ENCODE results near the gene IL12RB2.
"Not testable (repeated sequence)": the region's sequence is repeated elsewhere in the genome, so short reads cannot be mapped to it uniquely, and the experiment has no call there.

IL12RB2 gene

DNA sequence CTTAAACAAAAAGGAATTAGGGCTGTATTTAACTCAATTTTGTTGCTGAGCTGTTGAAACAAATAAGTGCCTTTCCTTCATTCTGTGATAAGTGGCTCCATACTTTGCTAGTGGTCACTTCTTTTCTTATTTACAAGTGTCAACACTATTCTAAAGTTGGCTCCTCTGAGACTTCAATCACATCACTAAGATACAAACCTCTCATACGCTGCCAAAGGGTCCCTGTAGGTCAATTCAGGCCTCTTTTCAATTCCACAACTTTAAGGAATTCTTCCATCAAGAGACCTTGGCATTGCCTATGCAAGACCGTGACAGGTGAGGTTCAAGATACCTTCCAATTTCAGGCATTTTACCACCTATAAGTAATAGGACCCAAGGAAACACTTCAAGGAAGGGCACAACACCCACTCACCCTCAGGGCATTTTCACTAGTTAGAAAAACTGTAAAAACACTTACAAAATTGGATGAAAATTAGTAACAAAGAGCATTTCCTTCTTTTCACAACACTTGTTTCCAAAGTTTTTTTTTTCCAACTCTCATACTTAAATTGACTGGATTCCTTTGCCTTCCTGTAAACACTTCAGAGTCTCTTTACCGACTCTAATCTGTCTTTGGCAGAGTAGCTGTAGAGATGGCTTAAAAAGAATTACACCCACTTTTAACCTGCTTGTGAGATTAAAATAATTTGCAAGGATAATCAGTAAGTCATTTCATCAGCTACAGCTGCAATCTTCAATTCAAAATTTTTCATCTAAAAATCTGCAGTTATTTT, 98.0 kb downstream of the IL12RB2 start:
- no peaks in the 10 kb centered on the region for H3K4me1 ChIP-seq (ENCODE audit: control insufficient read depth, insufficient read depth, low read length)
- WGBS, 2 experiments, result 94 to 95% methylated on average over 3 of the region's 3 CpGs

DNA sequence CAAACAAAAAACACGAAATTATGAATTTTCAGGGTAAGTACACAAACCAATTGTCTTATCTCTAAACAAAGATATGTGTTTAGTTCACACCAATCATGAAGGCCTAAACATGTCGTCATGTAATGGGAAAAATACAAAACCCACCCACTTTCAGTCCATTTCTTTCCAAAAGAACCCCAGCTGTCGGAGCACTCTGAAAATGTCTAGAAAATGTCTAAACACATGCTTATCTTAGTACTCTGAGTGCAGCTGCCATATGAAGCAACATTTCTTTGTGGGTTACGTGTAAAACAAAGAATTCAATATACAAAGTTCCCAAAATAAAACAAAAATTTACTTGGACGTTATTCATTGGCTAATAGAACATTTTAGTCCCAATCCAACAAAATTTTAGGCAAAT, 99.8 kb downstream of the IL12RB2 start:
- H3K36me3 ChIP-seq (ENCODE audit: control insufficient read depth, insufficient read depth, low read length), result no peaks in the 10 kb centered on the region
- H3K27me3 ChIP-seq (ENCODE audit: control insufficient read depth, insufficient read depth, low read length, poor library complexity, severe bottlenecking), result no peaks in the 10 kb centered on the region
- 93 to 94% methylated on average over 5 of the region's 5 CpGs for WGBS, 2 experiments
- no peaks in the 10 kb centered on the region for H3K9me3 ChIP-seq (ENCODE audit: control insufficient read depth, low read length)
- H3K4me1 ChIP-seq (ENCODE audit: control insufficient read depth, insufficient read depth, low read length), result no peaks in the 10 kb centered on the region
- no peak overlapping the region for H3K4me3 ChIP-seq (ENCODE audit: insufficient read depth, low read depth, low read length)
- H3K27ac ChIP-seq (ENCODE audit: insufficient read depth, low read depth, low read length, poor library complexity, severe bottlenecking), result no peak overlapping the region

More for the DNA sequence above, 98.0 kb downstream of the IL12RB2 start:
- no peak overlapping the region for H3K4me3 ChIP-seq (ENCODE audit: insufficient read depth, low read depth, low read length)
- H3K27me3 ChIP-seq (ENCODE audit: control insufficient read depth, insufficient read depth, low read length, poor library complexity, severe bottlenecking), result no peaks in the 10 kb centered on the region
- no peaks in the 10 kb centered on the region for H3K9me3 ChIP-seq (ENCODE audit: control insufficient read depth, low read length)
- no peak overlapping the region for H3K27ac ChIP-seq (ENCODE audit: insufficient read depth, low read depth, low read length, poor library complexity, severe bottlenecking)
- no peaks in the 10 kb centered on the region for H3K36me3 ChIP-seq (ENCODE audit: control insufficient read depth, insufficient read depth, low read length)

DNA sequence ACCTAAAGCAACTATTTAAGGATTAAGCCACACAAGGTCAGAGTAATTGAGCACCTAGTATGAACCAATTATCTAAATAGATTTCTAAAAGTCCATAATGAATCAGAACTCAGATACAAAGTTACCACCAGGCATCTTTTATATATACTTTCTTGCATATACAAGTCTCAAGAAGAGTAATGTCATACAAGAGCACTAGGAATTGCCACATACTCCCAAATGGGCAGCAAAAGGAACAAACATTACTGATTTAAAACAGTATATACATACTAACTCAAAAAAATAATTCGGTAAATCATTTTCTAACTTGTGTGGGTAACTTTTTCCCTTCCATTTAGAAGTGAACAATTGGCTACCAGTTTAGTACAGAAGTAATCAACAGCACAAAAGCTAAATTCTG, 100.5 kb downstream of the IL12RB2 start:
- Histone ChIP-seq H3K36me3 (ENCODE audit: control insufficient read depth, insufficient read depth, low read length) (peaks cover 3% of the 10 kb centered on the region), H3K4me3 (ENCODE audit: insufficient read depth, low read depth, low read length) (no peak overlapping the region), H3K4me1 (ENCODE audit: control insufficient read depth, insufficient read depth, low read length) (no peaks in the 10 kb centered on the region), H3K27me3 (ENCODE audit: control insufficient read depth, insufficient read depth, low read length, poor library complexity, severe bottlenecking) (no peaks in the 10 kb centered on the region), H3K27ac (ENCODE audit: insufficient read depth, low read depth, low read length, poor library complexity, severe bottlenecking) (no peak overlapping the region), H3K9me3 (ENCODE audit: control insufficient read depth, low read length) (no peaks in the 10 kb centered on the region)
- WGBS, 2 experiments, result 100% methylated on average over 1 of the region's 1 CpG; no CpG with 5 or more reads in 1 of the 2 experiments

DNA sequence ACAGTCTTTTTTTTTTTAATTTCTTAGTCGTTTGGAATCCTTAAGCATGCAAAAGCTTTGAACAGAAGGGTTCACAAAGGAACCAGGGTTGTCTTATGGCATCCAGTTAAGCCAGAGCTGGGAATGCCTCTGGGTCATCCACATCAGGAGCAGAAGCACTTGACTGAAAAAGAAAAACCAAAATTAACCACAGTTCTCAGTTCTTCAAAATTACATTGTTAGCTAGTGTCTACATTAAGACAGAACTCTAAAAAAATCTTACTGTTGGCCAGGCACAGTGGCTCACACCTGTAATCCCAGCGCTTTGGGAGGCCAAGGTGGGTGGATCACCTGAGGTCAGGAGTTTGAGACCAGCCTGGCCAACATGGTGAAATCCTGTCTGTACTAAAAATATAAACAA, 105.4 kb downstream of the IL12RB2 start:
- H3K27me3 ChIP-seq (ENCODE audit: control insufficient read depth, insufficient read depth, low read length, poor library complexity, severe bottlenecking); H3K4me1 ChIP-seq (ENCODE audit: control insufficient read depth, insufficient read depth, low read length); H3K9me3 ChIP-seq (ENCODE audit: control insufficient read depth, low read length); H3K27ac ChIP-seq (ENCODE audit: insufficient read depth, low read depth, low read length, poor library complexity, severe bottlenecking); H3K4me3 ChIP-seq (ENCODE audit: insufficient read depth, low read depth, low read length): not testable (repeated sequence)
- WGBS, 2 experiments, result 84 to 90% methylated on average over 2 of the region's 2 CpGs
- peaks cover 41% of the 10 kb centered on the region for H3K36me3 ChIP-seq (ENCODE audit: control insufficient read depth, insufficient read depth, low read length)

DNA sequence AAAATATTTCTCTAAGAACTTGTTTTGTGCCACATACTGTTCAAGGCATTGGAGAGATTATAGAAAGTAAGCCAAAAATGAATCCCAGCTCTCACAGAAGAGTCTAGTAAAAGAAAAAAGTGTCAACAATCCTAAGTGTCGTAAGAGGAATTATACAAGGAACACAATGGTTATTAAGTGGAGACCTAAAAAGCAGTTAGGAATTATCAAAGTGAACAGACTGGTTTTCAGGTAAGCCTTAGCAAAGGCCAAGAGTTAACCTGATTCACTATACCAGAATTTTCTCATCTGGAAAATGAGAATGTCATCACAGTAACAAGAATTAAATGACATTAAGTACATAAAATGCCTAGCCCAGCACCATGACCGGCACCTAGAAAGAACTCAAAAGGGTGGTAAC, 106.9 kb downstream of the IL12RB2 start:
- Histone ChIP-seq H3K4me1 (ENCODE audit: control insufficient read depth, insufficient read depth, low read length) (no peaks in the 10 kb centered on the region), H3K4me3 (ENCODE audit: insufficient read depth, low read depth, low read length) (no peak overlapping the region), H3K36me3 (ENCODE audit: control insufficient read depth, insufficient read depth, low read length) (peaks cover 48% of the 10 kb centered on the region), H3K27me3 (ENCODE audit: control insufficient read depth, insufficient read depth, low read length, poor library complexity, severe bottlenecking) (no peaks in the 10 kb centered on the region), H3K27ac (ENCODE audit: insufficient read depth, low read depth, low read length, poor library complexity, severe bottlenecking) (no peak overlapping the region), H3K9me3 (ENCODE audit: control insufficient read depth, low read length) (no peaks in the 10 kb centered on the region)
- WGBS, 2 experiments, result 93 to 95% methylated on average over 2 of the region's 2 CpGs

DNA sequence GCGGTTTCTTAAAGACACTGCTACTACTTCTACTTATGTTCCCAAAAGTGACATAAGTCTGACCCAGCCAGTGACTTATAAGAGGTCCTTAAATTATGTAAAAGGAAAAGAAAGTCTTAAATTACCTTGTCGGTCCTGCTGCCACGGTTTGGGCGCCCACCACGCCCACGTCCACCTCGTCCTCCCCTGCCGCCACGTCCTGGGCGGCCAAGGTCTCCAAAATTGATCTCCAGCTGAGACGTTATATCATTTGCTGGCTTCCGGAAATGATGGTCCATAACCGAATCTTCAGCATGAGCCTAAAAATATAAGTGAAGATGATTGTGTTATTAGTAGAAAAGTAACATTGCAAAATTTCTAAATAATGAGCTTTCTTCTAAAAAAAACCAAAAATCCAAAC, 107.4 kb downstream of the IL12RB2 start:
- H3K27me3 ChIP-seq (ENCODE audit: control insufficient read depth, insufficient read depth, low read length, poor library complexity, severe bottlenecking), result no peaks in the 10 kb centered on the region
- H3K4me1 ChIP-seq (ENCODE audit: control insufficient read depth, insufficient read depth, low read length), result no peaks in the 10 kb centered on the region
- no peaks in the 10 kb centered on the region for H3K9me3 ChIP-seq (ENCODE audit: control insufficient read depth, low read length)
- peaks cover 48% of the 10 kb centered on the region for H3K36me3 ChIP-seq (ENCODE audit: control insufficient read depth, insufficient read depth, low read length)
- WGBS, 2 experiments, result 93 to 97% methylated on average over 10 to 13 of the region's 13 CpGs
- H3K4me3 ChIP-seq (ENCODE audit: insufficient read depth, low read depth, low read length), result no peak overlapping the region
- H3K27ac ChIP-seq (ENCODE audit: insufficient read depth, low read depth, low read length, poor library complexity, severe bottlenecking), result no peak overlapping the region

DNA sequence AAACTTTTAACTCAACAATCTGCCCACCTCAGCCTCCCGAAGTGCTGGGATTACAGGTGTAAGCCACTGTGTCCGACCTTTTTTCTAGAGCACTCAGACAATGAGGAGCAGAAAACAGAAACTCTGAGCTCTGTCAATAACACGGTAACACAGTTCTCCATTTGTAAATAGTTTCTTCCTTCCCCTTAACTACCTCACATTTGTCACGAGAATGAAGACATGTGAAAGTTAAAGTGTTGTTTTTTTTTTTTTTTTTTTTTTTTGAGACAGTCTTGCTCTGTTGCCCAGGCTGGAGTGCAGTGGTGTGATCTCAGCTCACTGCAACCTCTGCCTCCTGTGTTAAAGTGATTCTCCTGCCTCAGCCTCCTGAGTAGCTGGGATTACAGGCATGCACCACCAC, 110.1 kb downstream of the IL12RB2 start:
- H3K9me3 ChIP-seq (ENCODE audit: control insufficient read depth, low read length); H3K4me1 ChIP-seq (ENCODE audit: control insufficient read depth, insufficient read depth, low read length); H3K27me3 ChIP-seq (ENCODE audit: control insufficient read depth, insufficient read depth, low read length, poor library complexity, severe bottlenecking); H3K4me3 ChIP-seq (ENCODE audit: insufficient read depth, low read depth, low read length); H3K27ac ChIP-seq (ENCODE audit: insufficient read depth, low read depth, low read length, poor library complexity, severe bottlenecking): not testable (repeated sequence)
- WGBS, 2 experiments, result 87 to 91% methylated on average over 3 of the region's 4 CpGs
- peaks cover 62% of the 10 kb centered on the region for H3K36me3 ChIP-seq (ENCODE audit: control insufficient read depth, insufficient read depth, low read length)

DNA sequence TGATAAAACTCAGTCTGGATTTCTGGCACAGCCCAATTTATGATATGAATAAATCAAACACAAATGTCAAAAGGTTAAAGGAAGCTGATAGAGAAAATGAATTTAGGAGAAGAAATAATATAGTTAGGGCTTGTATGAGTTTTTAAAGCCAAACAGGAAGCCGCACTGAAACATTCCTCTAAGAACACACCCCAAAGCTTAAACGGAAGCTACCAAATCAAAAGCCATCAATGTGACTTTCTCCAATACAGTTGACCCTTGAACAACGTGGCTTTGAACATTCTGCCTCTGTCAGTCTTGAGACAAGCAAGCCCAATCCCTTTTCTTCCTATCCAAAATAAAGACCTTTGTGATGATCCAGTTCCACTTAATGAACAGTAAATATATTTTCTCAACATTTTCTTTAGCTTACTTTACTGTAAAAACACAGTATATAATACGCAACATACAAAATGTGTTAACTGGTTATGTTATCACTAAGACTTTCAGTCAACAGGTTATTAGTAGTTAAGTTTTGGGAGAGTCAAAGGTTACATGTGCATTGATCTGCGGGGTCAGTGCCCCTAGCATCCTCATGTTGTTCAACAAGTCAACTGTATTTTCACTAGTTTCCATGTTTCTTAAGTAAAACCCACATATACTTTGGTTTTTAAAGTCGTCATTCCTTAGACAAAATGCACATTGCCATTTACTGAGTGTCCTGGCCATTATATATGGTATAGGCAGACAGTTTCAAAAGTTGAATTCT, 111.3 kb downstream of the IL12RB2 start:
- H3K9me3 ChIP-seq (ENCODE audit: control insufficient read depth, low read length), result no peaks in the 10 kb centered on the region
- WGBS, 2 experiments, result 94 to 96% methylated on average over 5 to 6 of the region's 6 CpGs
- H3K4me3 ChIP-seq (ENCODE audit: insufficient read depth, low read depth, low read length), result no peak overlapping the region
- H3K27me3 ChIP-seq (ENCODE audit: control insufficient read depth, insufficient read depth, low read length, poor library complexity, severe bottlenecking), result no peaks in the 10 kb centered on the region
- peaks cover 56% of the 10 kb centered on the region for H3K36me3 ChIP-seq (ENCODE audit: control insufficient read depth, insufficient read depth, low read length)
- no peaks in the 10 kb centered on the region for H3K4me1 ChIP-seq (ENCODE audit: control insufficient read depth, insufficient read depth, low read length)
- H3K27ac ChIP-seq (ENCODE audit: insufficient read depth, low read depth, low read length, poor library complexity, severe bottlenecking), result no peak overlapping the region

DNA sequence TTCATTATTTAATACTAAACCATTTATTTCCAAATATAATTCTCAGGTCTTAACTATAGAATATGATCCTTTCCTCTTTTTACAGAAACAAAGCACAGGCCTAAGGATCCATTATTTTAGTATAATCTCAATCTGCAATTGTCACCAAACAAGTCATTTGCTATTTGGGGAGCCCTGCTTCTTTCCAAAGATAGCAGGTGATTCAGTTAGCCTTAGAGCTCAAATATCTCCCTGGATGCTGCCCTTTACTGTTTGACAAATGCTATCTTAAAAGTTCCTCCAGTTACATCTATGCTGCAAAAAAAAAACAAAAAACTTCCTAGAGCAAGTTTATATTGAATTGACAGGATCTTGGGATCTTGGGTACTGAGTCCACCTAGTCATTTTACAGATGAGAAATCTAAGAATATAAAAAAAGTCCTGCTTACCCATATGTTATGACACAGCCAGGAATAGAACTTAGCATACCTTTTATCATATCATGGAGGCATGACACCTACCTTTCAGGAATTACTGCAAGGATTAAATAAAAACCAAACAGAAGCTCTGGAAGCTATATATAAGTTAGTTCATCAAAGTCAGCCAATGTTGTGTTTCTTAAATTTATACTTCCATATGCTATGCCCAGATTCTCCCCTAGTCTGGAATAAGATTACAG, 113.3 kb downstream of the IL12RB2 start:
- no peak overlapping the region for H3K27ac ChIP-seq (ENCODE audit: insufficient read depth, low read depth, low read length, poor library complexity, severe bottlenecking)

DNA sequence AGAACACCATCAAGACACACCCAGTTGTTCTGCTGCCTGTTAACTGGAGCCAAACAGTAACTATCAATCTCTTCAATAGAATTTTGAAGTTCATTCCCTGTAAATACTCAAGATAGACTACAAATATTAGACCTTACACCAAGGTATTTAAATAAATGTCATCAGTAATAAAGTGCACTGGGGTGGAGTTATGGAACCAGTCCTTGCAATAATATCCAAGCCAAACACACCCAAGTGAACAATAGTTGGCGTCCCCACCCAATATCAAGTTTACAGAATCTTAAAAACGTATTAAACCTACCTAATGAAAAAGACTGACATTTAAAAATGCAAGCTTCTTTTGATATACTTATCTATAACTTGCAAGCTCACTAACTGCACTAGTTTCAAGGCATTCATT, 119.8 kb downstream of the IL12RB2 start:
- no peak overlapping the region for H3K27ac ChIP-seq (ENCODE audit: insufficient read depth, low read depth, low read length, poor library complexity, severe bottlenecking)
- H3K36me3 ChIP-seq (ENCODE audit: control insufficient read depth, insufficient read depth, low read length), result peaks cover 22% of the 10 kb centered on the region
- 26 to 32% methylated on average over 2 of the region's 2 CpGs for WGBS, 2 experiments

More for the DNA sequence above, 113.3 kb downstream of the IL12RB2 start:
- H3K27me3 ChIP-seq (ENCODE audit: control insufficient read depth, insufficient read depth, low read length, poor library complexity, severe bottlenecking), result no peaks in the 10 kb centered on the region
- no peak overlapping the region for H3K4me3 ChIP-seq (ENCODE audit: insufficient read depth, low read depth, low read length)
- no peaks in the 10 kb centered on the region for H3K4me1 ChIP-seq (ENCODE audit: control insufficient read depth, insufficient read depth, low read length)
- peaks cover 48% of the 10 kb centered on the region for H3K36me3 ChIP-seq (ENCODE audit: control insufficient read depth, insufficient read depth, low read length)
- H3K9me3 ChIP-seq (ENCODE audit: control insufficient read depth, low read length), result no peaks in the 10 kb centered on the region

More for the DNA sequence above, 119.8 kb downstream of the IL12RB2 start:
- H3K27me3 ChIP-seq (ENCODE audit: control insufficient read depth, insufficient read depth, low read length, poor library complexity, severe bottlenecking), result no peaks in the 10 kb centered on the region
- H3K4me3 ChIP-seq (ENCODE audit: insufficient read depth, low read depth, low read length), result peak overlapping the region; percentile 89
- H3K4me1 ChIP-seq (ENCODE audit: control insufficient read depth, insufficient read depth, low read length), result no peaks in the 10 kb centered on the region
- H3K9me3 ChIP-seq (ENCODE audit: control insufficient read depth, low read length), result no peaks in the 10 kb centered on the region
